ENCODE results near the gene WWTR1. TPM values are rescaled to one million over a fixed set of nuclear protein-coding genes. Genes with fewer than 3 reads are reported as not detected.

Gene WWTR1
- total RNA-seq, 1 experiment from 2014 or later: 25.5 TPM

DNA sequence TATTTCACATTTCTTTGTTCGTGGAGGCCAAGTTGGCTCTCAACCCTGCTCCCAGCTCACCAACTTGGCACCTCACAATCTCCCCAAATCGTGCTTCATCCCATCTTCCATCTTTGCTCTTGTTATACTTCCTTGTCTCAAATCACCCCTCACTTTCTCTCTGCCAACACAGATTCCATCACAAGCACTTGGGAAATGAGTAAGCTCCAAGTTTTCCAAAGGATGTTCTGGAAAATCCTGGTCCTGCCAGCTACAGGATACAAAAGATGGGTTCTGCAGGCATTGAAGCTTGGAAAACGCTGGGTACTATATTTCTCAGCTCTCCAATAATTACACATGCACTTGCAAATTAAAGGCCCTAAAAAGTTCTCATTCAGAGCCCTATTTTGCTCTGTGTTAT is 187.4 kb downstream of the WWTR1 start (continued):
- TF ChIP-seq ESRRA (CRISPR knock-in tag; IDR thresholded peaks at IDR 0.05; ENCODE audit: borderline replicate concordance): no peak
- TF ChIP-seq SMAD3 (CRISPR knock-in tag; IDR thresholded peaks at IDR 0.05; ENCODE audit: borderline replicate concordance): no peak
- TF ChIP-seq ERG (CRISPR knock-in tag; IDR thresholded peaks at IDR 0.05): no peak
- no peak for TF ChIP-seq MXD4 (CRISPR knock-in tag; IDR thresholded peaks at IDR 0.05; ENCODE audit: borderline replicate concordance)
- TF ChIP-seq MYBL2 (CRISPR knock-in tag; IDR thresholded peaks at IDR 0.05): no peak
- TF ChIP-seq, protein P1, sequence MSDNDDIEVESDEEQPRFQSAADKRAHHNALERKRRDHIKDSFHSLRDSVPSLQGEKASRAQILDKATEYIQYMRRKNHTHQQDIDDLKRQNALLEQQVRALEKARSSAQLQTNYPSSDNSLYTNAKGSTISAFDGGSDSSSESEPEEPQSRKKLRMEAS (CRISPR knock-in tag; IDR thresholded peaks at IDR 0.05): no peak
- TF ChIP-seq, protein P2, sequence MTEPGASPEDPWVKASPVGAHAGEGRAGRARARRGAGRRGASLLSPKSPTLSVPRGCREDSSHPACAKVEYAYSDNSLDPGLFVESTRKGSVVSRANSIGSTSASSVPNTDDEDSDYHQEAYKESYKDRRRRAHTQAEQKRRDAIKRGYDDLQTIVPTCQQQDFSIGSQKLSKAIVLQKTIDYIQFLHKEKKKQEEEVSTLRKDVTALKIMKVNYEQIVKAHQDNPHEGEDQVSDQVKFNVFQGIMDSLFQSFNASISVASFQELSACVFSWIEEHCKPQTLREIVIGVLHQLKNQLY (CRISPR knock-in tag; IDR thresholded peaks at IDR 0.05): no peak
- no peak for TF ChIP-seq ELF4 (CRISPR knock-in tag; IDR thresholded peaks at IDR 0.05; ENCODE audit: low read depth)
- TF ChIP-seq NR1H2 (CRISPR knock-in tag; IDR thresholded peaks at IDR 0.05): no peak
- no peak for TF ChIP-seq KAT7 (CRISPR knock-in tag; IDR thresholded peaks at IDR 0.05; ENCODE audit: borderline replicate concordance)

GRCh38 chr3:149468504-149469212 is 189.2 kb downstream of the WWTR1 start:
- no peak overlapping the region for H3K4me3 Mint-ChIP-seq
- no peaks in the 10 kb centered on the region for H3K36me3 Mint-ChIP-seq
- peak overlapping the region; percentile 54; the same call in 1 of the 2 replicates for H3K27ac Mint-ChIP-seq
- ChIA-PET POLR2A (interaction anchor here (1.2 kb wide), 1 partner anchor 189 kb away, joined by 5 read pairs; the partner anchor contains the start of gene WWTR1), CTCF (interaction anchor here (1.2 to 1.3 kb wide), 2 partner anchors 11 to 20 kb away, joined by 3 to 5 read pairs; no protein-coding TSS in a partner anchor)
- H3K4me1 Mint-ChIP-seq: peaks cover 33% of the 10 kb centered on the region
- no peaks in the 10 kb centered on the region; the same call in 1 of the 2 replicates for H3K9me3 Mint-ChIP-seq
- peaks cover 4% of the 10 kb centered on the region; the same call in 1 of the 2 replicates for H3K27me3 Mint-ChIP-seq (ENCODE audit: low read depth)
- ATAC-seq: peak; percentile 67
- DNase-seq (ENCODE audit: low spot score): no peak
- TF ChIP-seq ZNF317 (CRISPR knock-in tag; IDR thresholded peaks at IDR 0.05; ENCODE audit: borderline replicate concordance, low read depth) (no peak), ELF4 (CRISPR knock-in tag; IDR thresholded peaks at IDR 0.05; ENCODE audit: low read depth) (no peak), NFYB (CRISPR knock-in tag; conservative IDR thresholded peaks at IDR 0.05; ENCODE audit: low read depth) (no peak), ATF6 (CRISPR knock-in tag; IDR thresholded peaks at IDR 0.05) (no peak), ZNF121 (CRISPR knock-in tag; IDR thresholded peaks at IDR 0.05) (no peak), ZNF396 (CRISPR knock-in tag; IDR thresholded peaks at IDR 0.05; ENCODE audit: borderline replicate concordance) (no peak), JAZF1 (CRISPR knock-in tag; IDR thresholded peaks at IDR 0.05) (no peak), ZNF425 (CRISPR knock-in tag; conservative IDR thresholded peaks at IDR 0.05) (no peak), PRDM15 (CRISPR knock-in tag; IDR thresholded peaks at IDR 0.05) (no peak), TEAD1 (CRISPR knock-in tag; IDR thresholded peaks at IDR 0.05) (no peak)
- TF ChIP-seq, protein P3, sequence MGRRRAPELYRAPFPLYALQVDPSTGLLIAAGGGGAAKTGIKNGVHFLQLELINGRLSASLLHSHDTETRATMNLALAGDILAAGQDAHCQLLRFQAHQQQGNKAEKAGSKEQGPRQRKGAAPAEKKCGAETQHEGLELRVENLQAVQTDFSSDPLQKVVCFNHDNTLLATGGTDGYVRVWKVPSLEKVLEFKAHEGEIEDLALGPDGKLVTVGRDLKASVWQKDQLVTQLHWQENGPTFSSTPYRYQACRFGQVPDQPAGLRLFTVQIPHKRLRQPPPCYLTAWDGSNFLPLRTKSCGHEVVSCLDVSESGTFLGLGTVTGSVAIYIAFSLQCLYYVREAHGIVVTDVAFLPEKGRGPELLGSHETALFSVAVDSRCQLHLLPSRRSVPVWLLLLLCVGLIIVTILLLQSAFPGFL (CRISPR knock-in tag; IDR thresholded peaks at IDR 0.05; ENCODE audit: borderline replicate concordance): no peak
- TF ChIP-seq, protein P4, sequence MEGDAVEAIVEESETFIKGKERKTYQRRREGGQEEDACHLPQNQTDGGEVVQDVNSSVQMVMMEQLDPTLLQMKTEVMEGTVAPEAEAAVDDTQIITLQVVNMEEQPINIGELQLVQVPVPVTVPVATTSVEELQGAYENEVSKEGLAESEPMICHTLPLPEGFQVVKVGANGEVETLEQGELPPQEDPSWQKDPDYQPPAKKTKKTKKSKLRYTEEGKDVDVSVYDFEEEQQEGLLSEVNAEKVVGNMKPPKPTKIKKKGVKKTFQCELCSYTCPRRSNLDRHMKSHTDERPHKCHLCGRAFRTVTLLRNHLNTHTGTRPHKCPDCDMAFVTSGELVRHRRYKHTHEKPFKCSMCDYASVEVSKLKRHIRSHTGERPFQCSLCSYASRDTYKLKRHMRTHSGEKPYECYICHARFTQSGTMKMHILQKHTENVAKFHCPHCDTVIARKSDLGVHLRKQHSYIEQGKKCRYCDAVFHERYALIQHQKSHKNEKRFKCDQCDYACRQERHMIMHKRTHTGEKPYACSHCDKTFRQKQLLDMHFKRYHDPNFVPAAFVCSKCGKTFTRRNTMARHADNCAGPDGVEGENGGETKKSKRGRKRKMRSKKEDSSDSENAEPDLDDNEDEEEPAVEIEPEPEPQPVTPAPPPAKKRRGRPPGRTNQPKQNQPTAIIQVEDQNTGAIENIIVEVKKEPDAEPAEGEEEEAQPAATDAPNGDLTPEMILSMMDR (IDR thresholded peaks at IDR 0.05): no peak

All from WTC11 (cell line).